Smooth muscle cell (in vitro differentiated cells): ENCODE measurements around the gene RPH3AL. TPM values are rescaled to one million over a fixed set of nuclear protein-coding genes. Genes with fewer than 3 reads are reported as not detected.
"Not testable (repeated sequence)": the region's sequence is repeated elsewhere in the genome, so short reads cannot be mapped to it uniquely, and the experiment has no call there.

Experiments used
- DNase-seq: peaks from one replicate; lab custom pipeline; 2025; ENCODE audit not compliant: unreplicated experiment; lab: John Stamatoyannopoulos, UW
- H2AFZ ChIP-seq: fragments of 200-600 bp; sonication (generic); 2 replicates; pipeline ENCODE4 v1.6.0; 2016; ENCODE audit warnings: antibody characterized with exemption, low read depth, mild to moderate bottlenecking
- H3F3A ChIP-seq: fragments of 200-600 bp; sonication (generic); 2 replicates; pipeline ENCODE4 v1.6.0; 2017; ENCODE audit warnings: antibody characterized with exemption, low read depth
- H3K27ac ChIP-seq: fragments of 200-600 bp; sonication (generic); 2 replicates; pipeline ENCODE4 v1.5.1; 2016; ENCODE audit warnings: low read depth, mild to moderate bottlenecking
- H3K27me3 ChIP-seq: fragments of 200-600 bp; sonication (generic); 2 replicates; pipeline ENCODE4 v1.6.1; 2016; ENCODE audit warnings: low read depth, mild to moderate bottlenecking
- H3K36me3 ChIP-seq: fragments of 200-600 bp; sonication (generic); 2 replicates; pipeline ENCODE4 v1.5.1; 2016; ENCODE audit warnings: low read depth
- H3K4me1 ChIP-seq: fragments of 200-600 bp; sonication (generic); 2 replicates; pipeline ENCODE4 v1.5.1; 2016; ENCODE audit warnings: low read depth
- H3K4me2 ChIP-seq: fragments of 200-600 bp; sonication (generic); 2 replicates; pipeline ENCODE4 v1.6.0; 2016; ENCODE audit warnings: mild to moderate bottlenecking
- H3K4me3 ChIP-seq: fragments of 200-600 bp; sonication (generic); 2 replicates; pipeline ENCODE4 v1.5.1; 2016; ENCODE audit warnings: mild to moderate bottlenecking
- H3K79me2 ChIP-seq: fragments of 200-600 bp; sonication (generic); 2 replicates; pipeline ENCODE4 v1.6.0; 2016; ENCODE audit warnings: low read depth, mild to moderate bottlenecking
- H3K9ac ChIP-seq: fragments of 200-600 bp; sonication (generic); 2 replicates; pipeline ENCODE4 v1.6.0; 2016; ENCODE audit warnings: low read depth
- H3K9me3 ChIP-seq: fragments of 200-600 bp; sonication (generic); replicated peaks from 2 replicates; pipeline ENCODE4 v1.5.1; 2016; ENCODE audit warnings: low read depth
- H4K20me1 ChIP-seq: fragments of 200-600 bp; sonication (generic); 2 replicates; pipeline ENCODE4 v1.6.0; 2016; ENCODE audit warnings: low read depth
- WGBS: methylation state at CpG from one replicate; pipeline ENCODE4 v1.1.7; 2016; ENCODE audit warnings: low lambda C conversion rate; 5-methylcytosine and 5-hydroxymethylcytosine counted together
- polyA plus RNA-seq: library from polyadenylated mRNA; unstranded; fragments of >200 nt; fragmentation: Nextera tagmentation; extraction: Ambion mirVana; gene quantifications from 2 replicates; pipeline ENCODE4 v1.2.1, GENCODE V29; 2016
- total RNA-seq: library from RNA; depleted of rRNA; stranded (reverse); fragments of >200 nt; gene quantifications from 2 replicates; pipeline ENCODE4 v1.2.3, GENCODE V29; 2014
- TF ChIP-seq, protein P1 (sequence below): fragments of 200-600 bp; sonication (generic); IDR thresholded peaks from 2 replicates; pipeline ENCODE4 v1.5.1; 2017; ENCODE audit warnings: borderline replicate concordance, mild to moderate bottlenecking, antibody characterized with exemption; ENCODE audit not compliant: insufficient read depth, poor library complexity, severe bottlenecking

Gene RPH3AL
- total and polyA plus RNA-seq, 2 experiments from 2014 or later, result 1.8 to 3.3 TPM

DNA sequence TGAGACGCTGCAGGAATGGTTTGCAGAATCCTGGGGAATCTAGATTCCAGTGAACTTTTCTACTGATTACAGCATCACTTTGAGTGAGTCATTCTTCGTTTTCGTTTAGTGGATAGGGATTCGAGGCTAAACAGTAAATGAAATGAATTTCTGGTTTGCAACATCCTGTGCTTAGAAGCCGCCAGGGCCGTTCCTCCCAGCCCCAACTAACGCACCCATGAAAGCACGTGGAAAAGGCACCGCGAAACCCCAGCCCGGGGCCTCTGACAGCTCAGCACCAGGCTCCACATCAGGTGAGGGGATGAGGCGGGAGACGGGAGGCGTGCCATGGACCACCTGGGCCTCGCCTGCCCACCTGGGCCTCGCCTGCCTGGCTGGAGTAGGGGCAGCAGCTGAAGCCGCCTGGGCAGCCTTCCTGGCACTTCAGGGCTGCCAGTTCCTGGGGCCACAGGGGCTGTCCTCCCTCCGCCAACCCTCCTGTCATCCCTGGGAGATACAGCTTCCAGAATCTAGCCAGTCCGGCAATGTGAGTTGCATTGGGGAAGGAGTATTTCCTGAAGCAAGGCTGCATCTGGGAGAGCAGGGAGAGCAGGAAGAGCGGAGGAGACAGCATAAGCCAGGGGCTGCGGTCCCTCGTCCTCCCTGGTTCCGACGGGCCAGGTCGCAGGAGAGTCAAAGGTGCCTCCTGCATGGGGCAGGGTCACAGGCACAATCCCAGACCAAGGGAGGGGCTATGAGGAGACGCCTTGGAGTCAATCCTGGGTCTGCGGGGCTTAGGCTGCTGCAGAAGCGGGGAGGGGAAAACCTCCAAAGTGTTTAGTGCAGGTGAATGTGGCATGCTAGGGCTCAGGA is 78.4 kb downstream of the RPH3AL start:
- TF ChIP-seq, protein P1, sequence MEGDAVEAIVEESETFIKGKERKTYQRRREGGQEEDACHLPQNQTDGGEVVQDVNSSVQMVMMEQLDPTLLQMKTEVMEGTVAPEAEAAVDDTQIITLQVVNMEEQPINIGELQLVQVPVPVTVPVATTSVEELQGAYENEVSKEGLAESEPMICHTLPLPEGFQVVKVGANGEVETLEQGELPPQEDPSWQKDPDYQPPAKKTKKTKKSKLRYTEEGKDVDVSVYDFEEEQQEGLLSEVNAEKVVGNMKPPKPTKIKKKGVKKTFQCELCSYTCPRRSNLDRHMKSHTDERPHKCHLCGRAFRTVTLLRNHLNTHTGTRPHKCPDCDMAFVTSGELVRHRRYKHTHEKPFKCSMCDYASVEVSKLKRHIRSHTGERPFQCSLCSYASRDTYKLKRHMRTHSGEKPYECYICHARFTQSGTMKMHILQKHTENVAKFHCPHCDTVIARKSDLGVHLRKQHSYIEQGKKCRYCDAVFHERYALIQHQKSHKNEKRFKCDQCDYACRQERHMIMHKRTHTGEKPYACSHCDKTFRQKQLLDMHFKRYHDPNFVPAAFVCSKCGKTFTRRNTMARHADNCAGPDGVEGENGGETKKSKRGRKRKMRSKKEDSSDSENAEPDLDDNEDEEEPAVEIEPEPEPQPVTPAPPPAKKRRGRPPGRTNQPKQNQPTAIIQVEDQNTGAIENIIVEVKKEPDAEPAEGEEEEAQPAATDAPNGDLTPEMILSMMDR, result no peak

DNA sequence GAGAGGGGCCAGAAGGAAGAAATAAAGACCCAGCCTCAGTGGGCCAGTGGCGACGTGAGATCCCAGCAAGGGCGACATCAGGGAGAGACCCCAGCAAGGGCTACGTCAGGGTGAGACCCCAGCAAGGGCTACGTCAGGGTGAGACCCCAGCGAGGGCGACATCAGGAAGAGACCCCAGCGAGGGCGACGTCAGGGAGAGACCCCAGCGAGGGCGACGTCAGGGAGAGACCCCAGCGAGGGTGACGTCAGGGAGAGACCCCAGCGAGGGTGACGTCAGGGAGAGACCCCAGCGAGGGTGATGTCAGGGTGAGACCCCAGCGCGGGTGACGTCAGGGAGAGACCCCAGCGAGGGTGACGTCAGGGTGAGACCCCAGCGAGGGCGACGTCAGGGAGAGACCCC is 79.8 kb downstream of the RPH3AL start:
- not testable (repeated sequence) for H3F3A ChIP-seq, H3K4me2 ChIP-seq, H2AFZ ChIP-seq, H4K20me1 ChIP-seq, H3K9ac ChIP-seq, H3K79me2 ChIP-seq, DNase-seq, H3K27me3 ChIP-seq, H3K36me3 ChIP-seq, H3K4me1 ChIP-seq, H3K9me3 ChIP-seq, H3K4me3 ChIP-seq, H3K27ac ChIP-seq
- WGBS, result 84% methylated on average over 16 of the region's 26 CpGs

More for the DNA sequence above, 78.4 kb downstream of the RPH3AL start:
- no peaks in the 10 kb centered on the region for H3F3A ChIP-seq
- whole genome bisulfite sequencing, result 76% methylated on average over 28 of the region's 28 CpGs
- no peaks in the 10 kb centered on the region for H3K36me3 ChIP-seq
- H3K9ac ChIP-seq, result no peak overlapping the region
- H2AFZ ChIP-seq, result no peak overlapping the region
- no peaks in the 10 kb centered on the region for H4K20me1 ChIP-seq
- no peaks in the 10 kb centered on the region for H3K9me3 ChIP-seq
- H3K4me1 ChIP-seq, result peaks cover 4% of the 10 kb centered on the region
- DNase-seq, result no peak
- no peak overlapping the region for H3K4me2 ChIP-seq
- no peaks in the 10 kb centered on the region for H3K79me2 ChIP-seq
- no peak overlapping the region for H3K27ac ChIP-seq
- no peak overlapping the region for H3K4me3 ChIP-seq
- H3K27me3 ChIP-seq, result no peaks in the 10 kb centered on the region

DNA sequence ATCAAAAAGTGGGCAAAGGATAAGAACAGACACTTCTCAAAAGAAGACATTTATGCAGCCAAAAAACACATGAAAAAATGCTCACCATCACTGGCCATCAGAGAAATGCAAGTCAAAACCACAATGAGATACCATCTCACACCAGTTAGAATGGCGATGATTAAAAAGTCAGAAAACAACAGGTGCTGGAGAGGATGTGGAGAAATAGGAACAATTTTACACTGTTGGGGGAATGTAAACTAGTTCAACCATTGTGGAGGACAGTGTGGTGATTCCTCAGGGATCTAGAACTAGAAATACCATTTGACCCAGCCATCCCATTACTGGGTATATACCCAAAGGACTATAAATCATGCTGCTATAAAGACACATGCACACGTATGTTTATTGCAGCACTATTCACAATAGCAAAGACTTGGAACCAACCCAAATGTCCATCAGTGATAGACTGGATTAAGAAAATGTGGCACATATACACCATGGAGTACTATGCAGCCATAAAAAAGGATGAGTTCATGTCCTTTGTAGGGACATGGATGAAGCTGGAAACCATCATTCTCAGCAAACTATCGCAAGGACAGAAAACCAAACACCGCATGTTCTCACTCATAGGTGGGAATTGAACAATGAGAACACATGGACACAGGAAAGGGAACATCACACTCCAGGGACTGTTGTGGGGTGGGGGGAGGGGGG is 80.5 kb downstream of the RPH3AL start:
- H4K20me1 ChIP-seq, H2AFZ ChIP-seq, H3K9me3 ChIP-seq, H3K4me3 ChIP-seq, H3K9ac ChIP-seq, H3K79me2 ChIP-seq, H3K36me3 ChIP-seq, H3K4me1 ChIP-seq, H3K4me2 ChIP-seq, H3K27ac ChIP-seq, H3K27me3 ChIP-seq, DNase-seq, H3F3A ChIP-seq: not testable (repeated sequence)
- 95% methylated on average over 4 of the region's 4 CpGs for WGBS

DNA sequence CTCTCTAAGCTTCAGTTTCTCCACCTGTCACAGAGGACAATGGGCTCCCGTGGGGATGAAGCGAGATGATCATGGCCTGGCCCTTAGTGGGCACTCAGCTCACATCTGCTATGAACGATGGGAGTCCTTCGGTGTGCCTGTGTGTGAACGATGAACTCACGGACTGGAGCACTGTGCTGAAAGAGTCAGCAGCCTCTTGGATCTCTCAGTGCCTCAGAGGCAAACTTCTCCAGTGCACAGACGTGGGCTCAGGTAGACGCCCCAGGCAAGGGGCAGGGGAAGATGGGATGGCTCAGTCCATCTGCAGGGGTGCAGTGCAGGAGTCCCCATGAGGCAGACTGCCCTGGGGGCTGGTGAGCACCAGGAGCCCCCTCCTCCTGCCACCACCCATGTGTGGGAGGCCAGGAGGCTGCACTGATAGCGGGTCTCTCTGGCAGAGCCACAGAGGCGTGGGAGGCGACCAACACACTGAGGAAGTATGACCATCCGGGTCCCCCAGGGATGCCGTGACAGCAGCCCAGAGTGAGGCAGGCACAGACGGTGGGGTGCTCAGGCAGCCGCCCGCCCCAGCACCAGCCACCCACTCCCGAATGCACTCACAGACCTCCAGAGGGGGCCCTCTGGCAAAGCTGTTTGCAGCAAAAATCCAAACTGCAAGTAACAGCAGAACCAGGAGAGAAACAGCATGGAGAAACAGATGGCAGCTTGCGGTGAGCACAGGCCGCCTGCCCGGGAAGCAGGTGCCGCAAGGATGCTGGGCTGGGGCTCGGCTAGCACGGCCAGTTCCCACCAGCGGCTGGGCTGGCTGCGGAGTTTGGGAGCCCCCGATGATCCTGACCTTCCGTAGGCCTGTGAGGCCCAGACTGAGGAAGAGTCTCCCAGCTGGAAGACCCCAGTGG is 82.7 kb downstream of the RPH3AL start:
- no peaks in the 10 kb centered on the region for H4K20me1 ChIP-seq
- no peaks in the 10 kb centered on the region for H3K9me3 ChIP-seq
- no peak overlapping the region for H3K4me3 ChIP-seq
- TF ChIP-seq, protein P1, result no peak
- no peak overlapping the region for H3K27ac ChIP-seq
- H3K27me3 ChIP-seq, result no peaks in the 10 kb centered on the region
- no peak for DNase-seq
- no peaks in the 10 kb centered on the region for H3K4me1 ChIP-seq
- H3F3A ChIP-seq, result no peaks in the 10 kb centered on the region
- no peaks in the 10 kb centered on the region for H3K36me3 ChIP-seq
- no peaks in the 10 kb centered on the region for H3K79me2 ChIP-seq
- no peak overlapping the region for H2AFZ ChIP-seq
- no peak overlapping the region for H3K4me2 ChIP-seq
- no peak overlapping the region for H3K9ac ChIP-seq
- WGBS, result 84% methylated on average over 27 of the region's 27 CpGs
